A549 treated with ZK216348 at 1 μM for 4 hours (cell line): ENCODE measurements around the gene DNAJA4. TPM values are rescaled to one million over a fixed set of nuclear protein-coding genes. Genes with fewer than 3 reads are reported as not detected.

Experiments used
- total RNA-seq: library from RNA; stranded (reverse); fragments of 200-300 nt; extraction: Qiagen RNA extraction; gene quantifications from 5 replicates; pipeline ENCODE4 v1.2.3, GENCODE V29; 2022; ENCODE audit warnings: low read depth

Gene DNAJA4
- total RNA-seq = 0.05 TPM in 1 of 5 replicates, not detected in the others

DNA sequence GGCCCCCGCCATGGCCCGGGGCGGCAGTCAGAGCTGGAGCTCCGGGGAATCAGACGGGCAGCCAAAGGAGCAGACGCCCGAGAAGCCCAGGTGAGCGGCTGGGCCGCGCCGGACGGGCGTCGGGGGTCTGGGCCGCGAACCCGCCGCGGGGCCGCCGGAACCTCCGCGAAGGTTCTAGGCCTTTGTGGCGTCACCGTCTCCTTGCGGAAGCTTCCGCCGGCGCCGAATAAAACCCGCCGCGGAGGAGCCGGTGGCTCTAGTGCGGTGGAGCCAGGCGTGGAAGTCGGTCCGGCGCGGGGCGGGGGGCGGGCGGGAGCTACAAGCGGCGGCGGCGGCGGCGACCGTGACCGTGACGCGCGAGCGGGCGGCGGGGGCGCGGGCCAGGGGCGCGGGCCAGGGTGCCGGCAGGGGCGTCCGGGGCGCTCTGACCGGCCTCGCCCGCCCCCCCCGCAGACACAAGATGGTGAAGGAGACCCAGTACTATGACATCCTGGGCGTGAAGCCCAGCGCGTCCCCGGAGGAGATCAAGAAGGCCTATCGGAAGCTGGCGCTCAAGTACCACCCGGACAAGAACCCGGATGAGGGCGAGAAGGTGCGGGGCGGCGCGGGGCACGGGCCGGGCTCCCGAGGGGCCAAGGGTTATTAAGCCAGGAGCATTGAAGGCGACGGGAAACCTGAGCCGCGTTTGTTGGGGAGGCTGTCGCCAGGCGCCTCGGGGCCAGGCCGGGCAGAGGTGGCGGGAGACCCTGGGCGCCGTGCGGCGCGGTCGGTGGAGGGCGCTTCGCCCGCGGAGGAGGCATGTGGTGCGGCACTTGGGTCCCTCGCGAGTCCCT, at the start of gene DNAJA4:
TSS of gene DNAJA4 (plus strand) at position 259 of the 833 bp plus-strand sequence. CDS start at position 461, 202 bp downstream.

DNA sequence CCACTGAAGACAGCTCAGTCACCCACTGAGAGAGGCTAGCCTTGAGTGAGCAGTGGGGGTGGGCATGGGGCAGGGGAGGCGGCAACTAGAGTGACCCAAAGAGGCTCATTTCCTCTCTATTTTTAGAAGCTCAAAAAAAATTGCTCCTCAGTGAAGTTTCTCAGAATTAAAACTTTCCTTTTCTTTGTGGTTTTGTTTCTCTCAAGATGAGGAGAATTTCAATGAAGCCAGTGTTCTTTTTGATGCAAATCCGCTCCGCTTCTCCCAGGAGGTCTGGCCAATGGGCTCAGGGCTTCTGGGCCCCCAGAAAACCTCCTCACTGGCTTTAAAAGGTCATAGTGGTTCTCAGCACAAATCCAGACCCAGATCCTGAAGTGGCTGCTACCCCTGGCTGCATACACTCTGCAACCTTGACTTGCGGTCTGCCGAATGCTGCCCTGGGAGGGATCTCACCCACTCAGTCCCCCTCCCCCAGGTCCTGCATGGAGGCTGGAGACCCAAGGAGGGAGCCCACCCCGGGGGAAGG, 29.8 kb upstream of the DNAJA4 start, which contains the start of gene ACSBG1:
TSS of gene ACSBG1 (minus strand) at position 51 of the 526 bp plus-strand sequence. CDS start 64 bp downstream, outside the sequence.

DNA sequence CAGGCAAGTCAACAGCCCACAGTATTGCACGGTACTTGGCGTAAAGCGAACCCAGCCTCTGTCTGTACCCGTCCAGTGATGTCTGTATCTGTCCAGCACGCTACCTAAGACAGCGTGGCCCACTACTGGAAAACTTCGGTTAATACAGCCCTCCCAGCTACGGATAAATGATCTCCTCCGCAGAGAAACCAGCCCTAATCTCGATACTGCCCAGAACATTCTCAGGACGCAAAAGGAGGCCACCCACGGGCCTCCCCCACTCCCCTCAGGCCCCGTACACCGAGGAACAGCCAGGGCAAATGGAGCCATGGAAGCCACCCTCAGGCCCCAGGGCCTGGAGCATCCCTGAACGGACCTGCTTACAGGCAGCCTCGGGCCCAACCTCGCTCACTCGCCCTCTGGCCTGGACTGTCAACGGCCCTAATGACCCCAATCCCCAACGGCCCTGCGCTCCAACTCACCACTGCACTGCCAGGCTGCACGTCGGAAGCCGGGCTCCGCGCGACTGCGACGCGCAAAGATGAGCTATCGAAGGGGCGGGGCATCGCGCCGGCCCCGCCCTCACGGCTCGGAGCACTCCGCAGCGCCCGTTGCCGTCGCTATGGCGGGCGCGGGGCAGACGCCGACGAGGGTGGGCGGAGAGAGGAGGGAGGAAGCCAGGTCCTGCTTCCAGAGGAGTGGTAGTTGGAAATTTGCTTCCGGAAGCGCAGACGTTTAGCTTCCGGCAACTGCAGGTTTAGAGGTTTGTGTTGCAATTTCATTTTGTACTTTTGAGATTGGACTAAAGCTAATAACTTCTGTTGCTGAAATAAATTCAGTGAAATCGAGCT, 35.0 kb downstream of the DNAJA4 start, which contains the start of gene SKIC8:
TSS of gene SKIC8 (minus strand) at position 509 of the 830 bp plus-strand sequence. CDS start 3,923 bp downstream, outside the sequence.

Other genes with a start within 250 kb of the DNAJA4 start
- 11.0 to 18.2 TPM (median 15.5 TPM) in 5 replicates for gene TBC1D2B, start 186.9 kb upstream of the DNAJA4 start, total RNA-seq
- gene SH2D7, start 172.0 kb upstream of the DNAJA4 start, total RNA-seq = not detected in 5 replicates
- 21.1 to 31.7 TPM (median 27.4 TPM) in 5 replicates for gene CIB2, start 133.1 kb upstream of the DNAJA4 start, total RNA-seq
- 66.4 to 91.4 TPM (median 75.1 TPM) in 5 replicates for gene IDH3A, start 115.2 kb upstream of the DNAJA4 start, total RNA-seq
- 0.09 to 0.51 TPM (median 0.39 TPM) in 5 replicates for gene ACSBG1, start 30.0 kb upstream of the DNAJA4 start, total RNA-seq
- gene SKIC8, start 35.0 kb downstream of the DNAJA4 start, total RNA-seq = 81.3 to 120 TPM (median 89.8 TPM) in 5 replicates
- 1.0 to 2.1 TPM (median 1.3 TPM) in 5 replicates for gene CRABP1, start 75.8 kb downstream of the DNAJA4 start, total RNA-seq
- 25.9 to 53.4 TPM (median 43.9 TPM) in 5 replicates for gene IREB2, start 173.7 kb downstream of the DNAJA4 start, total RNA-seq
- 5.5 to 7.4 TPM (median 6.3 TPM) in 5 replicates for gene HYKK, start 243.0 kb downstream of the DNAJA4 start, total RNA-seq